Breast epithelium (tissue), 4 donors: Measurements from ENCODE around the gene GALM. TPM values are rescaled to one million over a fixed set of nuclear protein-coding genes. Genes with fewer than 3 reads are reported as not detected.
"Not testable (repeated sequence)": the region's sequence is repeated elsewhere in the genome, so short reads cannot be mapped to it uniquely, and the experiment has no call there.

Experiments
- DNase-seq, 2 donors: peaks; one replicate each; pipeline ENCODE4 v3.0.0-alpha.2; 2019; ENCODE audit warnings: low spot score in 2 of 2
- H3K27ac ChIP-seq, 2 donors: fragments of 200-600 bp; sonication (generic) in 1 of 2; one replicate each; pipeline ENCODE4 v1.5.1; 2016 to 2019; ENCODE audit warnings: mild to moderate bottlenecking in 1 of 2
- H3K27me3 ChIP-seq, 2 donors: fragments of 200-600 bp; sonication (generic) in 1 of 2; one replicate each; pipeline versions ENCODE4 v1.5.1 to v1.6.0; 2017 to 2019; ENCODE audit warnings: control low read depth in 1 of 2, mild to moderate bottlenecking in 1 of 2
- H3K36me3 ChIP-seq: fragments of 200-600 bp; one replicate; pipeline ENCODE4 v1.5.1; 2019
- H3K4me1 ChIP-seq, 2 donors: fragments of 200-600 bp; sonication (generic); one replicate each; pipeline ENCODE4 v1.5.1; 2016 to 2019; ENCODE audit warnings: control low read depth in 1 of 2
- H3K4me3 ChIP-seq, 3 donors: fragments of 200-600 bp; sonication (generic); 1 replicate in 2 of 3; 2 replicates in 1 of 3; pipeline ENCODE4 v1.5.1; 2016 to 2019; ENCODE audit warnings: mild to moderate bottlenecking in 3 of 3, moderate library complexity in 2 of 3
- H3K9me3 ChIP-seq, 2 donors: fragments of 200-600 bp; sonication (generic) in 1 of 2; one replicate each; pipeline ENCODE4 v1.5.1; 2016 to 2019; ENCODE audit warnings: control low read depth in 1 of 2
- CTCF ChIP-seq, 3 donors: fragments of 450-650 bp; IDR thresholded peaks; one replicate each; pipeline ENCODE4 v1.5.1; 2016 to 2017; ENCODE audit warnings: antibody characterized with exemption in 3 of 3, mild to moderate bottlenecking in 3 of 3, moderate library complexity in 3 of 3
- POLR2A ChIP-seq: fragments of 450-650 bp; IDR thresholded peaks from one replicate; pipeline ENCODE4 v1.6.1; 2016; ENCODE audit warnings: antibody characterized with exemption, mild to moderate bottlenecking, moderate library complexity
- POLR2AphosphoS5 ChIP-seq, 3 donors: sonication (generic); formaldehyde crosslinking; IDR thresholded peaks; one replicate each; pipeline ENCODE4 v1.6.1; 2017; ENCODE audit warnings: antibody characterized with exemption in 3 of 3
- intact Hi-C: fragments of 100-400 bp; cut with DNase I; formaldehyde crosslinking; loops from one replicate; pipeline ENCODE4 v1.15.1; 2023; ENCODE audit warnings: low total_unique reads
- total RNA-seq, 3 donors: library from RNA; depleted of rRNA; stranded (reverse); fragments of >200 nt; gene quantifications; one replicate each; pipeline ENCODE4 v1.1.0, GENCODE V29; 2016

GALM gene
- total RNA-seq, 3 donors from 2014 or later, result 12.1 to 29.9 (median 22.5) TPM

DNA sequence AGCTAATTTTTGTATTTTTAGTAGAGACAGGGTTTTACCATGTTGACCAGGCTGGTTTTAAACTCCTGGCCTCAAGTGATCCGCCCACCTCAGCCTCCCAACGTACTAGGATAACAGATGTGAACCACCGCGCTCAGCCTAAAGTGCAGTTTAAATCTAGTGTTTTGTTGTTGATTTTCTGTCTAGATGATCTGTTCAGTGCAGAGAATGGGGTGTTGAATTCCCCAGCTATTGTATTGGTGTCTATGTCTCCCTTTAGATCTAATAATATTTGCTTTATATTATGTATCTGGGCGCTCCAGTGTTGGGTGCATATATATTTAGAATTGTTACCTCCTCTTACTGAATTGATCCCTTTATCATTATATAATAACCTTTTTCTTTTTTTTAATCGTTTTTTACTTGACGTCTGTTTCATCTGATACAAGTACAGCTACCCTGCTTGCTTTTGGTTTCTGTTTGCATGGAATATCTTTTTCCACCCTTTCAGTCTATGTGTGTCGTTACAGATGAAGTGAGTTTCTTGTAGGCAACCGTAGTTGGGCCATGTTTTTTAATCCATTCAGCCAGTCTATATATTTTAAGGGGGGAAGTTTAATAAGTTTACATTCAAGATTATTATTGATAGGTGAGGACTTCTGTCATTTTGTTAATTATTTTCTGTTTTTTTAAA is 34.3 kb downstream of the GALM start:
- intact Hi-C loops, result no loop called here
- H3K4me1 ChIP-seq, result no peaks in the 10 kb centered on the region
- H3K36me3 ChIP-seq, result no peaks in the 10 kb centered on the region
- TF ChIP-seq POLR2AphosphoS5 (IDR thresholded peaks at IDR 0.05) (no peak), POLR2A (no peak), CTCF (IDR thresholded peaks at IDR 0.05) (no peak)
- no peak overlapping the region for H3K27ac ChIP-seq
- H3K27me3 ChIP-seq, result no peaks in the 10 kb centered on the region
- no peaks in the 10 kb centered on the region for H3K9me3 ChIP-seq
- no peak for DNase-seq
- no peak overlapping the region for H3K4me3 ChIP-seq

GRCh38 chr2:38700881-38701458 is 35.1 kb downstream of the GALM start:
- H3K27me3 ChIP-seq, result no peaks in the 10 kb centered on the region
- H3K4me3 ChIP-seq, result no peak overlapping the region
- H3K27ac ChIP-seq, result no peak overlapping the region
- intact Hi-C loops, result no loop called here
- TF ChIP-seq POLR2AphosphoS5 (IDR thresholded peaks at IDR 0.05) (no peak), CTCF (IDR thresholded peaks at IDR 0.05) (no peak), POLR2A (no peak)
- H3K36me3 ChIP-seq, result no peaks in the 10 kb centered on the region
- DNase-seq, result no peak
- H3K4me1 ChIP-seq, result no peaks in the 10 kb centered on the region
- H3K9me3 ChIP-seq, result no peaks in the 10 kb centered on the region

DNA sequence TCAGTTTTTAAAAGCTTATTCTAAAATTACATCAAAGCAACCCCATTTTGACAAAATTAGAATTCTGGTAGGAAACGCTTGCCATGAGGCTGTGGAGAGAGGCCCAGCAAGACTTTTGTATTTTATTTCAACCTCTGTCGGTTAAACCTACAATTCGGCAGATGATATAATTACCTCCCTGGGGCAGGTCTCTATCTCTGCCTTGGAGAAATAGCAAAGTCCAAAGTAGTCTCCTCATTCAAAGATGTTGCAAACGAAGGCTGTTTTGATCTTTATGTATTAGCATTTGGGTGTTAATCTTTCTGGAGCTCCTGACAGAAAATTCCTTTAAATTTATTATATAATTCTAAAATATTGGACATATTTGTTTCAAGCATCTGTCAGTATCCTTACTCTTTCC is 35.6 kb downstream of the GALM start:
- TF ChIP-seq POLR2AphosphoS5 (IDR thresholded peaks at IDR 0.05) (no peak), POLR2A (no peak)
- intact Hi-C loops, result no loop called here
- DNase-seq, result no peak

GRCh38 chr2:38702413-38702812 is 36.5 kb downstream of the GALM start:
- Histone ChIP-seq H3K36me3 (no peaks in the 10 kb centered on the region), H3K27me3 (no peaks in the 10 kb centered on the region), H3K4me3 (no peak overlapping the region), H3K4me1 (no peaks in the 10 kb centered on the region), H3K9me3 (no peaks in the 10 kb centered on the region), H3K27ac (no peak overlapping the region)
- DNase-seq, result no peak
- intact Hi-C loops, result no loop called here
- TF ChIP-seq CTCF (IDR thresholded peaks at IDR 0.05) (no peak), POLR2AphosphoS5 (IDR thresholded peaks at IDR 0.05) (no peak), POLR2A (no peak)

More for the DNA sequence above, 35.6 kb downstream of the GALM start:
- Histone ChIP-seq H3K4me3 (no peak overlapping the region), H3K27ac (no peak overlapping the region), H3K36me3 (no peaks in the 10 kb centered on the region), H3K27me3 (no peaks in the 10 kb centered on the region), H3K4me1 (no peaks in the 10 kb centered on the region), H3K9me3 (no peaks in the 10 kb centered on the region)

DNA sequence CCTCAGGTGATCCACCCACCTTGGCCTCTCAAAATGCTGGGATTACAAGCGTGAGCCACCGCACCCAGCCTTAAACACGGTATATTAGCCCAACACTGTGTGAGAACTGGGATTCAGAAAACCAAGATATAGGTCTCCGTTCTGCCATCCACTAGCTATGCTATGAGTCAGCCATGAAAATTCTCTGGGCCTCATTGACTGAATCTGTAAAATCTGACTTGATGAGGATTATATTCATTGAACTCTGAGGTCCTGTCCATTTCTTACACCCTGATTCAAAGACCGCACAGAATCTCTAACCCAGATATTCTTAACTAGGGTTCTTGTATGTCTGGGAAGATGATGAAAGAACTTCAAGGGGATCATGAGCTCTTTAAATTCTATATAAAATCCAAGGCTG is 37.4 kb downstream of the GALM start:
- H3K27me3 ChIP-seq, H3K27ac ChIP-seq, H3K9me3 ChIP-seq, H3K4me3 ChIP-seq, intact Hi-C loops, H3K36me3 ChIP-seq, DNase-seq, H3K4me1 ChIP-seq: not testable (repeated sequence)

DNA sequence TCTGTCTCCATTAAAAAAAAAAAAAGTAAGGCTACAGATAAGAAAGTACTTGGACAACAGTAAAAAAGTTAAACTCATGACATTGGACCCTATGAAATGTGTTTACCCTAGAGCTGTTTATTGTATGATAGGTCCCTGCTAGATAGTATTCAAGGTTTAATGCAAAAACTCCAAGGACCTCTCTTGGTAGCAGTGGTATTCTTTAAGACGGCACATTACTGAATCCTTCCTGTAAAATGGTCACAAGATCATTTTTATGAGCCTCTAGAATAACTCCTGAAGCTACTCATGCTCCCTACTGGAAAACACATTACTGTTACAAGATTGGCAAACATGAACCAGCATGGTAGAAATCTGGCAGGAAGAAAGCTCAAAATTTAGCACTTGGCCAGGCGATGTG is 38.8 kb downstream of the GALM start:
- DNase-seq, result no peak
- intact Hi-C loops, result no loop called here
- TF ChIP-seq POLR2A, result no peak
- no peak for TF ChIP-seq POLR2AphosphoS5 (IDR thresholded peaks at IDR 0.05)
- TF ChIP-seq CTCF (IDR thresholded peaks at IDR 0.05), result no peak
- no peaks in the 10 kb centered on the region for H3K4me1 ChIP-seq
- H3K9me3 ChIP-seq, result no peaks in the 10 kb centered on the region
- no peak overlapping the region for H3K4me3 ChIP-seq
- no peak overlapping the region for H3K27ac ChIP-seq
- no peaks in the 10 kb centered on the region for H3K36me3 ChIP-seq
- H3K27me3 ChIP-seq, result no peaks in the 10 kb centered on the region
